Activated naive CD4-positive, alpha-beta T cell (primary cell): ENCODE measurements around the gene SH3RF3.

ENCODE experiments used
- DNase-seq, 4 experiments: peaks; one replicate each; lab custom pipeline; 2025; lab: John Stamatoyannopoulos, UW

The SH3RF3 gene

DNA sequence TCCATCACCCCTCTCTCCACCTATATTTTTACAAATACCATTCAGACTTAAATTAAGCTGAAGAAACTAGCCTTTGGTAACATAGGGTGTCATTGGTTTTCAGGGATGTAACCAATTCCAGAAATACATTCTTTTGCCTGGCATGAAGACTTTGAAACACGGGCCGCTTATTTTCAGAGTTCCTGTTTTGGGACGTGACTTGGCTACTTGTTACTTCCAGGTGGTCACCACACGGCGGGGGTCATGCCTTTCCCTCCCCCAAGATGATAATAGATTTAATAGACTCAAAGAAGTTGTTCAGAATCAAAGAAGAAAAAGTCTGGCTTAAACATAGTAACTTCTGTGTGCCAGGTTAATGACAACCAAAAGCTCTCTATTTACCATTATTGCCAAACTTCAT is 374.2 kb downstream of the SH3RF3 start:
- DNase-seq, result no peak

DNA sequence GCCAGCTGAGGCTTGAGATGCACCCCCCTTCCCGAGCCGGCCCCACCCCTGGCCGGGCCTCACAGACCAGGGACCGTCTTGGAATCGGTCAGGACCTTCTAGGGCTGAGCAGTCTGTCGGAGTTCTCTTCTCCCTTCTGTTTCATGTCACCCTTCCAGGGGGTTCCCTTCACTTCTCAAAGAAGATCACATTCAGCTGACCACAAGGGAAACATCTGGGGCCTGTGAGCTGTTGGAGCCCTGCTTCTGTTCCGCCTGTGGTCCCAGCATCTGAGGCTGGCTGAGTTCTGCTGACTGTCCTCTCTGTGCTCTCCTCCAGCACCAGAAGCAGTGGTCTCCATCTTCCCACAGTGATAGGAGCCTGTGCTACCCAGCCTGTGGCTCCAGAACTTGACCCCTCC is 378.2 kb downstream of the SH3RF3 start:
- no peak for DNase-seq

DNA sequence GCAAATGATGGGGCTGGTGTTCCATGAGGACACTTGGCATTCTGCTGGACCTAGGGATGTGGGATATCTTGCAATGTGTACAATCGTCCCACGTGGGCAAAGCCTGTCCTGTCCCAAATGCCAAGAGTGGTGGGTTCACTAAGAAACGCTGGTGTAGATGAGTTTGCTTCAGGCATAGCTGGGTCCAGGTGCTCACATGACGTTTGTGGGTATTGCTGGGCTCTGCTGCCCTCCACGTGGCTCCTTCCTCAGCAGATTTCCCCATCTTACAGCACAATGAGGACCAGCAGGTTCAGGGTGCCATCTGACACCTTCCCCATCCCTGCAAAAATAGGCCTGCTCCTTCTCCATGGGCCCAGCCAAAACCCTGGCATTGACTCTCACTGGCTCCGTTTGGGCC is 378.8 kb downstream of the SH3RF3 start:
- DNase-seq, result no peak

DNA sequence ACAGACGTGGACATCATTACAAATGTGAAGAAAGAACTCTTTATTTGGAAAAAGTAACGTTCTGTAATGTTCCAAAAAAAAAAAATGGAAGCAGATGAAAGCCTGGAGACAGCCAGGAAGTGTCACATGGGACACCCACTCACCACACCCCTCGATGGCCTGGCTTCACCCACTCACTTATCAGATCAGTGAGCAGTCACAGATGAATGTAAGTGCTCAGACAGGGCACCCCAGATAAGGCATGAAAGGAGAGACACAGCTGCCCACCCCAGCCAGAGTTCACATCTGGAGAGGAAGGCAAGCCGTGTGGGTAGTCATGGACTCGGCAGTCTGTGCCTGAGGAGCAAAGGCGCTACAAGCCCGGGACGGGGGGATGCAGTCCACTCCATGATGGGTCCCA is 379.6 kb downstream of the SH3RF3 start:
- no peak for DNase-seq

DNA sequence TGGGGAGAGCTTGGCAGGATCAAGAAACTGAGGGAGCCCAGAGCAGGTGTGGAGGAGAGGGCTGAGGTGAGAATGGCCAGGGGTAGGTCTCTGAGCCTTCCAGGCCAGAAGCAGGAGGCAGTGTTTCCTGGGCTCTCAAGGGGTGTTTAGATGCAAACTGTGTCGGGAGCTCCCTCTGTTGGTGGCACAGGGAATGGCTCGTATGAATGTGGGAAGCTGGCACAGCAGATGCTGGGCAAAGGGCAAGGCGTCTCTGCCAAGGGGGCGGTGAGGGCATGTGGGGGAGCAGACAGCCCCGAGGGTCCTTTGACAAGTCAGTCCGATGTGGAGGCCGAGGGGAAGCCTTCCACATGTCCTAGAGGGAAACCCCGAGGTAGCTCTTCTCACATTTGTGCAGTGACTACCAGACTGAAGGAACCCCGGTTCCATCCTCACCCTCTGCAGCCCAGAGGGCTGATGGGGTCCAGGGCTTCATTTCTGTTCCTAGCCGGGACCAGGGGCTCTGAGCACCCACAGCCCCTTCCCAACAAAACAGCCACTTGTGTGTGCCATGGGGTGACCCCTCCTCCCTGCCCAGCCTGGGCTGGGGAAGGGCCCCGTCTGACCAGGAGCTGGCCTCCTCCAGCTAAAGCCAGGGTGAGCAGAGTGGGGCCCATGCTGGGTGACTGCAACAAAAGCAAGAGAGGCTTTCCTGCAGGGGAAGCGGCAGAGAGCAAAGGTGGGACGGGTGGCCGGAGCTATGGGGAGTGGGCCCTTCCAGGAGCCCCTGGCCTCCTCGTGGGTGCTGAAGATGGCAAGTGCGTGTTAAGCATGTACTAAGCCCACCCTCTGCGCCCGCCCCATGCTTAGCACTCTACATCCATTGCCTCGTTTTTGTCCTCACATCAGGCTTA is 381.4 kb downstream of the SH3RF3 start:
- peak; percentile 31 to 66 (median 60) for DNase-seq

DNA sequence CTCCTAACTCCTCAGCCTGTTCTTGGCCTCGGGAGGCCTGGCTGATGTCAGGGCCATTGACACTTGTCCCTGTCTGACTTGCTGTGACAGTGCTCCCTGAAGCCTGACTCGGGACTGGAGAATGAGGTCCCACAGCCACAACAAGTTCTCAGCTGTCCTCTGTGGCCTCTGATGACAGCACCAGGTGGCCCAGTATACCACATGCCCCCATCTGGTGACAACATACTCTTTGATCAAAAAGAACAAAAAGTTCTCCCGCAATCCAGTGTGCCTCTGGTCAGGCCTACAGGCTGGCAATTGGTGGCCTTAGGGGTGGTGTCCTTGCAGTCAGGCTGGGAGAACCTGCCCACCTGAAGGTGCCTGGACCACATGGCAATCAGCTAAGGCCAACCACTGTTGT is 382.2 kb downstream of the SH3RF3 start:
- DNase-seq, result no peak

DNA sequence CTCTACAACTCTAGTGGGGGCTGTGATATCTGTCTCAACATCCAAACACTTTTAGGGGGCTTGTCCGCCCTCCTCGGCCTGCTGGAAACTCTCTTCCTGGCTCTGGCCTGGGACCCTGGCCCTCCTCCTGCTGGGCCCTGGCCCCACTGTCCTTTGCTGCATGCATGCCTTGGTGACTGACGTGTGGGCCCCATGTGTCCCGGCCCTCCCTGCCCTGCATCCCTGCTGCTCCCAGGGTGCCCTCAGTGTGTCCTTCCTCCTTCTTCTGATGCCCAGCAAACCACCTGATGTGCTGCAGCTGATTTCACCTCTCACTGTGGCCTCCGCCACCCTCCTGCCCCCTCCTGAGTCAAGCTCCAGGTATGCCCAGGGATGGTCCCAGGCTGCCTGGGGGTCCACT is 383.1 kb downstream of the SH3RF3 start:
- no peak for DNase-seq

DNA sequence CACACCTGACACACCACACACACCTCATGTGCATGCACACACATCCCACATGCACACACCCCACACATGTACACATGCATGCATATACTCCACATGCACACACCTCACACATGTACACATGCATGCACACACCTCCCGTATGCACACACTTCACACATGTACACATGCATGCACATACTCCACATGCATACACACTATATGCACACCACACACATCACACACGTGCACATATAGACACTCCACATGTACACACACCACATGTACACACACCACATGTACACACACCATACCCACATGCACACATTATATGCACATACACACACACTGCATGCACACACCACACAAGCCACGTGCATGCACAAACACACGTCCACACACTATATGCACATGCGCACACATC is 384.2 kb downstream of the SH3RF3 start:
- no peak for DNase-seq

DNA sequence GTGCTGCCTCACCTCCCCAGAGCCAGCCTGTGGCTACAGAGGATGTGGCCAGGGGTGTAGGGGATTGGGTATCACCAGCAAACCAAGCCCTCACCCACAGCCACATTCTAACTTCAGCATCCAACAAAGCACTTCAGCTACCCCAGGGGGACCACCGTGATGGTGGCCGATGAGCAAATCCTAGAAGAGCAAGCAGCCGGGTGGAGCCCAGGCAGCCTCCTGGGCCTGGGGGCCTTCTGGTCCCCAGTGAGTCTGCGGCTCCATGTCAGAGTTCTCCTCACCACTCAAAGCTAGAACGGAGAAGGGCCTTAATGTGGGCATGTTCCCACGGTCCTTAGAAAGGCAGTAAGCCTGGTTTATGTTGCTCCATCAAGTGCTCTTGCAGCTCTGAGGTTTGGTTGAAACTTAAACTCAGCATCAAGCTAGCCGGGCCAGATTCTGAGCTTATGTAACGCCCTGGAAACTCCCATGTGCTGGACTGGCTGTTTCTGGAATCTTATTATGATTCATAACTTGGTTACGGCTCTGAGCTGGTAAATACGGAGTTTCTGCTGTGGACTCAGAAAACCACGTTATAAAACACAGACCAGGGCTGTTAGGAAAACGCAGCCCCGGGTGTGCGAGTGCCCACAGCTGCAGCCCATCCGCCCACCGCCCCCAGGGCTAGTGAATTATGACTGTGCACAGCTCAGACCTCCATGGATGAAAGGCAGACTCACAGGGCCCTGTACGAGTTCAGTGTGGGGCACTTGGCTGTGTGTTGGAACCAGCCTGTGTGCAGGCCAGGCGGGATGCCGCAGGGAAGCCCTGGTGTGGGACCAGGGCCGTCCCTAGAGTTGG is 385.0 kb downstream of the SH3RF3 start:
- DNase-seq, result no peak

DNA sequence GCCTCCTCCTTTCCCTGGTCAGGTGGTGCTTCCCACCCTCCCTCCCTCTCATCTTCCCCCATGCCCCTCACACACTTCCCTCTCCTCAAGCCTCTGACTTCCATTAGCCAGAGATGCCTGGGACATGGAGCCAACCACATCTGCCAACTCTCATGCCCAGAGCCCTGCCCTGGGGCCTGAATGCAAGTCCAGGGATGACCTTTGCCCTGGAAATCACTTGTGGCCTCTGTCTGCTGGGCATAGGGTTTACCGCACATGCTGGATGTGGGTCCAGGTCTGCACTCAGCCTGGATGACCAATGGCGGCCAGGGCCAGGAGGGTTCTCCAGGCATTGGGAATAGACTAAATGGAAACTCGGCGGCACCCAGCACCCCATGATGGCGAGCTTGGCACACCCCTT is 385.9 kb downstream of the SH3RF3 start:
- no peak for DNase-seq

DNA sequence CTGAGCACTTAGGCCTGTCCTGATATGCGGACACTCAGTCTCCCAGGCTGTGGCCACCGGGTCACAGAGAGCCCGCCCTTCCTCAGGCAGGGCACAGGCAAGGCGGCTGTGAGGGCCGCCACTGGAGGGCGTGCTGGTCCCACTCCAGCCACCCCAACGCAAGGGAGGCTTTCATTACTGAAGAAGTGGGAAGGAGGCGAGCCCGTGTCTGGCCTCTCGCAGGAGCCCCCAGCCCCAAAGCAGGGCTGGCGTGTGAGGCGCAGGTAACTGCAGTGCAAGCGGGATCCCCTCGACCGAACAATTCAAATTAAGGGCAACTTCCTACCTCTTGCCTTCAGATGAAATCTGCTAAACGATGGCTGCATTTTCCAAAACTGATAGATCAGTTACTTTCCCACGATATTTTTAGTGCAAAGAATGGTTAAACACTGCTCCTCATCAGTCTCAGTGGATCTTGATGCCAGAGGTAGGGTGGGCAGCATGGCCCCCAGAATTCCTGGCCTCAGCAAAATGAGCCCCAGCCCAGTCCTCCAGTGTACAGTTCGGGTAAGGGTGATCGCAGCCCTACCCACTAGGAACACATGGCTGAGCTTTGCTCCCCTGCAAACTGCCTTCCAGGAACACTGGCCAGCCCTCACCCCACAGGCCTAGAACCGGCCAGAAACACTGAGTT is 387.6 kb downstream of the SH3RF3 start:
- no peak for DNase-seq

DNA sequence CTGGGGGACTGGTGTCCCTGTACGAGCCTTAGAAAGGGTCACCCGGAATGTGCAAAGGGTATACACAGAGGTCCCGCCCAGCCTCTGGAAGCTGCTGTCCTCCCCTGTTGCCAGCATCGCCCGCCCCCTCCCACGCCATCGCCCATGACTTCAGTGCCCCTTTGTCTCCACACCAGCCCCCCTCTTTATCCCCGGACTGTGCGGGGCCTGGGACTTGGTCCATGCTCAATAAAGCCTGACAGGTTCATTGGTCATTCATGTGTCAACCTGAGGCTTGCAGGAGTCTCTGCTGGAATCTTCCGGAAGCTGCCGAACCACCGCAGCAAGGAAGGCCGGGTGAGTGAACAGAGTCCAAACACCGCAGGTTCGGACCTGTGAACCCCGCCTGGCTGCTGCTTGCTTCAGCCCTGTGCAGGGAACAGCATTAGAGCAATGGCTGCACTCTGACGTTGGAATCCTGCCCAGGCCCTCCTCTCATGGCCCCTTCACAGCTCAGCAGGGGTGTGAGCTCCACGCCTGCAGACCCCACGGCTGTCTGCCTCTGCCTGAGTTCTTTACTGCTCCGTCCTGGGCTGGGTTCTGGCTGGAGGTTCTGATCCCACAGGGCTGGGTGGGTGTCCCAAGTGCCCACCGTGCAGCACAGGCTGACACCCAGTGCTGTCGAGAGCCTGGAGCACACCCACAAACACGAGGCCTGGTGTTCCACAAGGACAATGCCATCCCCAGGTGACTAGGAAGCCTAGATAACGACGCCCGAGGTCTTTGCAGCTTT is 388.3 kb downstream of the SH3RF3 start:
- no peak for DNase-seq

DNA sequence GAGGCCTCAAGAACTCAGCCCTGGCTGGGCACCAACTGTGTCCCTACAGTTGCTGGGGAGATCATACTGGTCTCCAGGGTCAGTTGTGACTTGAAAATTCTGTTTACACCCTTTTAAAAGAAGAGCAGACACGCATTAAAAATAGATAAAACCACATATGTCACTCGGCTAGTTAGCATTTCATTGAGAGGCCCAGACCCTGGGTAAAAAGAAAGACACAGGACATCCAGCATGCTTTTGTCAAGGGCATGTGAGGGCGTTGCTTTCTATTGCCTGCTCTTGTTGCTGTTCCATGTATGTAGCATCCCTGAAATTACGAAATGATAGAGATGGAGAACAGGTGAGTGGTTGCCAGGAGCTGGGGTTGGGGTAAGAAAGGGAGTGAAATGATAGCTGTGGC is 390.5 kb downstream of the SH3RF3 start:
- no peak for DNase-seq

DNA sequence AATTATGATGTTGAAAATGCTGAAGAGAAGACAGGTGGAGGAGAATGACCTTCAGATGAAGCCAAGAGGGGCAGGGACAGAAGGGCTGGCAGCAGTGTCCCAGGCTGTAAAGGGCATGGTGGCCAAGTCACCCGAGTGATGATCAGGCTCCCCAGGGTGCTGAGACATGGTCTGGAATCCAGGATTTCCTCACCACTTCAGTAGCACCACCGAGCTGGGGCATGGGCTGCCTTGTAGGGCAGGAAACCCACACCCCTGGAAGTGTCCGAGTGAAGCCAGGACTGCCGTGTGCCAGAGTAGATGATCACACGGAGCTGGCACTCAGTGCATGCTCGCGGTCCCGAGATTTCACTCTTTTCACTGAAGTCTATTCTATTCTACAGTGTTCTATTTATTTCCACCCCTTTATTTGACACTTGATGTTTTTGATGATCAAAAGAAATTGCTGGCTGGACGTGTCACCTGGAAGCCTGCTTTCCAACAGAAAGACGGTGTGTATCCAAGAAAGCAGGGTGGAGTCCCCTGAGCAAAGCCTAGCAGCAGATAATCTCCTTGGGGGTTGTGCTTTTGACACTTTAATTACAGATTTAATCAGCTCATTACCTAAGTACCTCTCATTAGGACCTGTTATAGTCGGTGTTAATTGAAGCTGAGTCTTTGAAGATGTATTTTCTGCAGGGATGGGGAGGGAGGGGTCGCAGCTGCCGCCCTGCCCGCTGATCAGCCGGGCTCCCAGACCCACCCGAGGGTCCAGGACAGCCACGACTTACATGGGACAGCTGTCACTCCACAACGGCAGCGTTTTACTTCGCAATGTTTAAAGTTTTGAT is 392.4 kb downstream of the SH3RF3 start:
- no peak for DNase-seq

DNA sequence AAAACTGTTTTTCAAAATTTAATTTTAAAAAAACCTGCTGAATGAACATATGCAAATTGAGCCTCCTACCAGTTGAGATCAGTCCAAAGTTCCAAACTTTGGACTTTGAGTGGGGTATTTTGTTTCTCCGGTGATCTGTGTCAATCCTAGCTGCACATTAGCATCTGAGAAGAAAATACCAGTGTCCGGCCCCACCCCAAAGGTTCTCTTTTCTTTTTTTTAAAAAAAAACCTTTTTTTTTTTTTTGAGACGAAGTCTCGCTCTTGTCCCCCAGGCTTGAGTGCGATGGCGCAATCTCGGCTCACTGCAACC is 393.0 kb downstream of the SH3RF3 start:
- DNase-seq, result no peak

DNA sequence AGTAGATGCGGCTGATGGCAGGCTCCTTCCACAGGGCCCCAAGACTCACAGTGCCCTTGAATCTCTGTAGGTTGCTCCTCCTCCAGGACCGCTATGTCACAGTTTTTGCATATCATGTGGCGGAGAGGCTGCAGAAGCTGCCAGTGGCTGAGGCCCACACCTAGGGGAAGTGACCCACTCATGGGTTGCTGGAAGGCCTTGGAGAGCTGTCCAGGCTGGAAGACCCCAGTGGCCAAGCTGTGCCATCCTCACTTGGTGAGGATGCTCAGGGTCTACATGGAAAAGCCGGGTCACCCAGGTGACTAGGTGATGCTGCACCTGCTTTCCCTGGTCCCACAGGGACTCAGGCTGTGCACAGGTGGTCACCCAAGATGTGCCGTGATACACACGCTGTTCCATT is 394.1 kb downstream of the SH3RF3 start:
- no peak for DNase-seq

DNA sequence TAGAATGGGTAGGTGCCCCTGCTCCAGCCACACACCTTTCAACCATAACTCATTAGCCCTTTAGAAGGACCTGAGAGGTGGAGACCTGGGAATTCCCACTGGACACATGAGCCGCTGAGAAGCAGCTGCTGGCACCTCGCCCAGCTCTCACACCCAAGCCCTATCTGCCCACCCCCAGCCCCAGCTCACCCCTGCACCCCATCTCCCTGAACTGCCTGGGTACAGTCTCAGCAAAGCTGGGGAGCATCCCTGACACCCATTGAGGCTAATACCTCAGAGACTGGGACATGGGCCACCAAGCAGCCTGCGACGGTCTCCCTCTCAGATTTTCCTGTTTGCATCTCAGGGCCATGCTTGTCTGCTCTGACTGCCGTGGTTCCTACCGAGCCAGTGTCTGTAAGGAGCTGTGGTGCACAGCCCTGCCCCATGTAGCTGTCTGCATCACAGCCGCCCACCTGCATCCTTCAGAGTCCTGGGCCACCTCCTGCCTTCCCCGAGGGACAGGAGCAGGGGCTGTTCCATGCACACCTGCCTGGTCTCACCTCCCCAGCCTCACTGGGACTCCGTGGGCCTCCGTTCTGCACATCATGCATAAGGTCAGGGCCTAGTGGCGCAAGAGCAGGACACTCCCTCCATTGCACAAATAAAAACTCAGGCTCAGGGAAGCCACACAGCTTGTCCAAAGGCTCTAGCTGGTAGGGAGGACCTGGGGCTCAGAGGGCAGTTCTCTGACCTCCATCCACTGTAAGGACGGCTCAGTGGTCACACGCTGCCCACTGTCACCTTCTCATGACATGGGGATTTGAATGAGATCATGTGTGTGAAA is 394.7 kb downstream of the SH3RF3 start:
- DNase-seq, result no peak

DNA sequence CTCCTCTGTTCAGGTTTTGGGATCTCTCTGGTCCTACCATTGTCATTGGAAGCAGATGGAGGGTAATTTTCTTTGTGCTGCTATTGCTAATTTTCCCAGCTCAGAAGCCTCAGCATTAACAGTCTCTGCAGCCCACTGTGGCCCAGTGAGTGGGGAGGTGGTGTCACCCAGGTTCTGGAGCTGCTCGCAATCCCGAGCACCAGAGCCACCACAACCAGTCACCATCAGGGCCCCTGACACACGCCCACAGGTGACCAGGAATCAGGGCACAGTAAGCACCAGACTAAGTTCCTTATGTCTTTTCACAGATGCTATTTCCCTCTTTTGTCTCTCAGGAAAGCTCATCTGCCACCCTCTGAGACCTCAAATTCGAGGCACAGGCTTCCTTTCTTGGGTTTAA is 396.8 kb downstream of the SH3RF3 start:
- DNase-seq, result no peak

DNA sequence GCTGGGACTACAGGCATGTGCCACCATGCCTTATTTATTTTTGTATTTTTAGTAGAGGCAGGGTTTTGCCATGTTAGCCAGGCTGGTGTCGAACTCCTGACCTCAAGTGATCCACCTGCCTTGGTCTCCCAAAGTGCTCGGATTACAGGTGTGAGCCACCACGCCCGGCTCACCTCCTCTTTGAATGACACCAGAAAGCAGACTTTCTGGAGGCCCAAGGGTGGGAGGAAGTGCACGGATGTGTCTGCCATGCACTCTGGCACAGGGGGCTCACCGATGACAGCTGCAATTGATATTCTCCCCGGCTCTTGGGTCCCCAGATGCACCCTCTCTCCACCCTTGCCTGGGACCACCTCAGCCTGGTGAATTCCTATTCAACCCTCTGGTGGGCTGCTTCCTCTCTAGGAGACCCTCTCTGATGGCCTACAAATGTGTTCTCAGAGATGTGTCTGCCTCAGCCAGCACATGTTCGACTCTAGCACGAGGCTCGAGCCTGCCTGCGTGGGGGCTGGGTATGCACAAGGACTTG is 397.5 kb downstream of the SH3RF3 start:
- DNase-seq, result no peak

DNA sequence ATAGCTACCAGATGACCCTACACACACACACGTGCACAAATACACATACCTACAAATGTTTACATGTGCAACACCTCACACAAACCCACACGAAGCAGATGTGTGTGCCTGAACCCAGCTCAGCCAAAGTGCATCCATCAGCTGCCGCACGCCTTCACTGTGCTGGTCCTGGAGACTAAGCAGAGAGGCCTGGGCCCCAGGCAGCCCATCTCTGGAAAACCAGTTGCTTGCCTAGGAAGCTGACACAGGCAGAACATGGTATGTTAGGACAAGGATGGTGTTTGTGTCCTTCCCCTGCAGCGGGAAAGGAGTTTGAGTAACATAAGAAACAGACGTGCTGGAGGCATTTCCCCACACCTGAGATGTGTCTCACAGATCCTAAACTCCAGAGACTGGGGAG is 398.1 kb downstream of the SH3RF3 start:
- DNase-seq, result no peak
